Right lobe of liver (tissue), 6 donors: ENCODE data around the gene CFAP90. TPM values are rescaled to one million over a fixed set of nuclear protein-coding genes. Genes with fewer than 3 reads are reported as not detected.

Source experiments
- ATAC-seq, 4 donors: fragments of 200-7000 bp; cut with Tn5 transposase; one replicate each; pipeline ENCODE4 v1.9.1; 2020; ENCODE audit warnings: mild to moderate bottlenecking in 4 of 4, moderate library complexity in 4 of 4
- DNase-seq, 3 donors: peaks; one replicate each; pipeline ENCODE4 v3.0.0-alpha.2; 2020
- H3K27ac ChIP-seq, 3 donors: fragments of 200-600 bp; one replicate each; pipeline ENCODE4 v1.8.0; 2022
- H3K27me3 ChIP-seq, 2 donors: fragments of 200-600 bp; one replicate each; pipeline ENCODE4 v1.8.0; 2022
- H3K36me3 ChIP-seq, 4 donors: fragments of 200-600 bp; sonication (generic) in 1 of 4; one replicate each; pipeline versions ENCODE4 v1.5.1 to v1.8.0; 2017 to 2022; ENCODE audit warnings: control low read depth in 1 of 4
- H3K4me1 ChIP-seq, 4 donors: fragments of 200-600 bp; sonication (generic) in 1 of 4; one replicate each; pipeline versions ENCODE4 v1.5.1 to v1.8.0; 2017 to 2022; ENCODE audit warnings: control low read depth in 1 of 4
- H3K4me3 ChIP-seq, 3 donors: fragments of 200-600 bp; one replicate each; pipeline ENCODE4 v1.8.0; 2022
- H3K9me3 ChIP-seq, 4 donors: fragments of 200-600 bp; sonication (generic) in 1 of 4; one replicate each; pipeline versions ENCODE4 v1.5.1 to v1.8.0; 2017 to 2022; ENCODE audit warnings: control low read depth in 1 of 4
- CTCF ChIP-seq, 4 donors: fragments of 200-600 bp in 3 of 4; fragments of 450-650 bp in 1 of 4; IDR thresholded peaks; one replicate each; pipeline versions ENCODE4 v1.5.1 to v1.8.0; 2016 to 2022; ENCODE audit warnings: antibody characterized with exemption in 4 of 4, mild to moderate bottlenecking in 2 of 4
- POLR2A ChIP-seq: fragments of 450-650 bp; IDR thresholded peaks from one replicate; pipeline ENCODE4 v1.6.1; 2017; ENCODE audit warnings: antibody characterized with exemption, mild to moderate bottlenecking
- WGBS: methylation state at CpG from one replicate; pipeline ENCODE4 v1.1.6; 2018; ENCODE audit warnings: low coverage, low lambda C conversion rate; ENCODE audit not compliant: insufficient coverage; ENCODE audit errors: missing lambda C conversion rate; 5-methylcytosine and 5-hydroxymethylcytosine counted together
- intact Hi-C, 2 donors: fragments of 100-400 bp; cut with DNase I; formaldehyde crosslinking; loops; one replicate each; pipeline versions ENCODE4 v1.11.2 to v1.14.1; 2022
- total RNA-seq, 6 experiments: library from RNA; depleted of rRNA in 2 of 6; stranded (reverse); fragments of >200 nt in 2 of 6; fragmentation: NEBNext Ultra II Directional in 3 of 6; extraction: Animal tissue kit (Norgen Biotek cat#: 25700) in 3 of 6; gene quantifications; one replicate each; pipeline versions ENCODE4 v1.1.0 to v1.2.4, GENCODE V29; 2016 to 2023
- donor health status: DM: no; HTN: yes; CAD: no.
- donor health status: DM: no; HTN: no; CAD: no.
- donor health status: DM: no; HTN: no; CAD: no.
- donor health status: DM: no; HTN: yes; CAD: no.
- donor health status: DM: no; HTN: yes; CAD: no.

CFAP90 gene
- total RNA-seq, 6 experiments from 2014 or later = 0.10 to 0.64 (median 0.41) TPM; not detected in 2

DNA sequence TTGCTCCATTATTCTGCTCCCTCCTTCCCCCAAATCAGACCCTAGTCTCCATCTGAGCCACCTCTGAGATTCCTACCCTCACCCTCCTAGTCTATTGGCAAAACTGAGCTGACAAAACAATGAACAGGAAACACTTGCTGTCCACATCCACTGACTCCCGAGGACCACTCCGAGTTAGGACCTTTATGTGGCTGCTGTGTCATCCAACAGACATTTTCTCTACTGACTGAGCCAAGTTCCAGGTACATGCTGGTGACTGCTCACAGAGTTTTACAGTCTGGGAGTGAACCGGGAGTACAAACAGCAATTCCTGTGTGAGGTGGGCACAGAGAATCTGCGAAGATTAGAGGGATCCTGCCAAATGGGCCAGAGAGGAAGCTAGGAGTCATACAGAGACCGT is 39.2 kb downstream of the CFAP90 start:
- ATAC-seq (no peak), DNase-seq (no peak)
- TF ChIP-seq CTCF (IDR thresholded peaks at IDR 0.05) (no peak), POLR2A (no peak)
- Histone ChIP-seq H3K4me1 (no peaks in the 10 kb centered on the region), H3K36me3 (no peaks in the 10 kb centered on the region), H3K27me3 (no peaks in the 10 kb centered on the region), H3K27ac (no peak overlapping the region), H3K9me3 (no peaks in the 10 kb centered on the region), H3K4me3 (no peak overlapping the region)
- WGBS = 47% methylated on average over 5 of the region's 5 CpGs
- intact Hi-C loops = no loop called here

GRCh38 chr5:7808998-7809397 is 41.9 kb downstream of the CFAP90 start:
- Histone ChIP-seq H3K4me3 (no peak overlapping the region), H3K27me3 (no peaks in the 10 kb centered on the region), H3K27ac (no peak overlapping the region), H3K36me3 (no peaks in the 10 kb centered on the region), H3K9me3 (no peaks in the 10 kb centered on the region), H3K4me1 (no peaks in the 10 kb centered on the region)
- intact Hi-C loops = no loop called here
- ATAC-seq (no peak), DNase-seq (no peak)
- no peak for TF ChIP-seq CTCF (IDR thresholded peaks at IDR 0.05)
- TF ChIP-seq POLR2A = no peak
- 71% methylated on average over 4 of the region's 4 CpGs for WGBS

GRCh38 chr5:7805379-7805778 is 45.6 kb downstream of the CFAP90 start:
- 80% methylated on average over 2 of the region's 2 CpGs for WGBS
- Histone ChIP-seq H3K36me3 (no peaks in the 10 kb centered on the region), H3K27ac (no peak overlapping the region), H3K27me3 (no peaks in the 10 kb centered on the region), H3K9me3 (no peaks in the 10 kb centered on the region), H3K4me1 (no peaks in the 10 kb centered on the region), H3K4me3 (no peak overlapping the region)
- intact Hi-C loops = no loop called here
- no peak for DNase-seq
- TF ChIP-seq POLR2A = no peak
- peak in 3 of 4 donors; percentile 21 to 29 (median 23) for TF ChIP-seq CTCF (IDR thresholded peaks at IDR 0.05)
- peak in 1 of 4 donors; percentile 28 for ATAC-seq

DNA sequence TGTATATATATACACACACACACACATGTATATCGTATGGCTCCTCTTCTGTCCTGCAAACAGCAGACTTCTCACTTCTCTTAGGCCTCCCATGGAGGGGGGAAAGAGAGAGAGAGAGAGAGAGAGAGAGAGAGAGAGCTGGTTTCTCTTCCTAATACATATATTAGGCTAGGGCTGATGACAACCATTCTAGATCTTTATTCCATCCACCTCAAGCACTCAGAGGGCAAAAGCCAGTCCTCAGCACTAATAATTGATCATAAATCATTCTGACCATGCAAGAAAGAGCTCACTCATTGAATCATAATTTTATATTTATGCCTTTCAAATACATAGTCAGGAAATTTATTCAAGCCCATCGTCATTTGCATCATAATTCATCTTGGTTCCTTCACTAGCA is 47.0 kb downstream of the CFAP90 start:
- H3K27me3 ChIP-seq = no peaks in the 10 kb centered on the region
- no peaks in the 10 kb centered on the region for H3K9me3 ChIP-seq
- no peak overlapping the region for H3K4me3 ChIP-seq
- DNase-seq (no peak), ATAC-seq (no peak)
- WGBS = 78% methylated on average over 2 of the region's 2 CpGs
- no peaks in the 10 kb centered on the region for H3K4me1 ChIP-seq
- intact Hi-C loops = no loop called here
- no peak for TF ChIP-seq CTCF (IDR thresholded peaks at IDR 0.05)
- TF ChIP-seq POLR2A = no peak
- no peaks in the 10 kb centered on the region for H3K36me3 ChIP-seq
- H3K27ac ChIP-seq = no peak overlapping the region

- Histone ChIP-seq H3K9me3 (no peaks in the 10 kb centered on the region), H3K4me3 (no peak overlapping the region), H3K27me3 (no peaks in the 10 kb centered on the region), H3K27ac (no peak overlapping the region), H3K4me1 (no peaks in the 10 kb centered on the region), H3K36me3 (no peaks in the 10 kb centered on the region)
- DNase-seq (no peak), ATAC-seq (no peak)
- WGBS = 60% methylated on average over 5 of the region's 6 CpGs
- intact Hi-C loops = no loop called here
- no peak for TF ChIP-seq POLR2A
- no peak for TF ChIP-seq CTCF (IDR thresholded peaks at IDR 0.05)
Measured at GRCh38 chr5:7802855-7803254, 48.1 kb downstream of the CFAP90 start.
